HG02798 (cell line): ENCODE data around the gene TFPI.

ENCODE experiments used
- ATAC-seq: cut with Tn5 transposase; IDR thresholded peaks from one replicate; pipeline ENCODE4 v1.9.1; 2021; ENCODE audit warnings: mild to moderate bottlenecking; ENCODE audit not compliant: unreplicated experiment, poor library complexity

Gene TFPI

DNA sequence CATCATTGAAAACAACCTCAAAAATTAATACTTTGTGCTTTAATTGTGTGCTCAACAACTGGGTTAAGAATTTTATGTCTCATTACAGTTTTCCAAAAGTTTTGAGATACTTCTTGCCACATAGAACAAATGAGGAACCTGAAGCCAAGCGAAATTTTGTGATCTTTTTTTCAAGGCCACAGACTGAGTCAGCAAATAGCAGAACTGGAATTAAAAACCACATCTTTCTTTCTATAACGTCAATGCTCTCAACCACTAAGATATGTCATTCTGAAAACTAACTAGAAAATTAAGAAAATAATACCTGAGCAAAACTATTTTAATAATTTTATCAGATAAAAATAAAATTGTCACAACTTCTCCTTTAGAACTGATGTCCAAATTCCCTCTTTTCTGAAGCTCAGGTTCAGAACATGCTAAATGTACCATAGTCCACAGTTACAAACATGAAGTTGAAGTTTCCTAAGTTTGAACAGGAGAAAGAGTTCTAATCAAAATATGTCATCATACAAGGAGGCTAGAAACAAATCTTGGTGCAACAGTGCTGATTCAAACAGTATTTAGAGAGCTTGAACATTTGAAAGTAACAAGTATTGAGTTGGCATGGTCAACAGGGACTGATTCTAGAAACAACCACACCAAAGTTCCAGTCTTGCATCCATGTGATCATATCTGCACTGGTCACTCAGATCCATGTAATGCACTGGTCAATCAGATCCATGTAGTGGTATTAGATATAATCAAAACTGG lies 78.6 kb downstream of the TFPI start:
- ATAC-seq = peak; percentile 87

DNA sequence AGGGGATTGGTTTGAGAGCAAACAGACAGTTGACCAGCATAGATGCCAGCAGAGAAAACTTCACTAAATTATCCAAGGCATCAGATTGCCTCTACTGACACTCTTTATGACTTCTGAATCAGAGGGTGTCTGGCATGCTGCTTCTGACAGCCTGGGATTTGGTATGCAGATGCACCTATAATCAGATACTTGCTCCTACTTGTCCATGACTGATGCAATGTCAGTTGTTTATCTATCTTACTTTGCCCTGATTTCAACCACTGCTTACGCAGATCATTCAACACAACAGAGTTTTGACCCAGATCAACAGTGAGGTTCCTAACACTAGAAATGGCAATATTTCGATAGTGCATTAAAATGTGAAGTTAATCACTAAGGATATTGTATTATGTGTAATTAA lies 83.5 kb downstream of the TFPI start:
- ATAC-seq = no peak

DNA sequence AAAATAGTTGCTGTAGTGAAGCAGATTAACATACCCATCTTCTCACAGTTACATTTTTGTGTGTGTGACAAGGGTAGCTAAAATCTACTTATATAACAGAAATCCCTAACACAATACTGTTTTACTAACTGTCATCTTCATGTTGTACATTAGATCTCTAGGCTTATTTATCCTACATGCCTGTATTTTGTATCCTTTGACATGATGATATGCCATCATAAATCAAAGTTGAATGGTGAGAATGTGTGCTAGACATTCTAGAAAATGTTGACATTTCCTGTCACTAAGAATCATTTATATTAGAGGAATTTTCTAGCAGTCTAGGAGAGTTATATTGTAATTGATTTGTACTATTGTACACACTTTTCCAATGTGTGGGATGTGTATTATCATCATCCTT lies 84.7 kb downstream of the TFPI start:
- ATAC-seq = no peak

DNA sequence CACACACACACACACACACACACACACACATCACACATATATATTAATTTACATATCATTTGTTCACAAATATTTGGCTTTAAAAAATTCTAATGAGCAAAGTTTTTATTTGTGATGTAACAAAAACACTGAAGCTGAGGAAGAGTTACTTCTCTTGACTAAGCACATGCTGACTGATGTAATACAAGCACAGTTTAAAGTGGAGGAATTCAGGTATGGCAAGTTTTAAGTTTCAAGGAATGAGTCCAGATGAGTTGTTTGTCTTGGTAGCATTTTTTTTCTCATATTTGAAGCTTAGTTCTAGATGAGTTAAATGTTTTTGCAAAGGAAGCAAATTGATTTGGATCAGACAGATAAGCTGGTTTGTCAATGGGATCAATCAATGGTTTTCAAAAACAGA lies 86.0 kb downstream of the TFPI start:
- ATAC-seq = no peak

DNA sequence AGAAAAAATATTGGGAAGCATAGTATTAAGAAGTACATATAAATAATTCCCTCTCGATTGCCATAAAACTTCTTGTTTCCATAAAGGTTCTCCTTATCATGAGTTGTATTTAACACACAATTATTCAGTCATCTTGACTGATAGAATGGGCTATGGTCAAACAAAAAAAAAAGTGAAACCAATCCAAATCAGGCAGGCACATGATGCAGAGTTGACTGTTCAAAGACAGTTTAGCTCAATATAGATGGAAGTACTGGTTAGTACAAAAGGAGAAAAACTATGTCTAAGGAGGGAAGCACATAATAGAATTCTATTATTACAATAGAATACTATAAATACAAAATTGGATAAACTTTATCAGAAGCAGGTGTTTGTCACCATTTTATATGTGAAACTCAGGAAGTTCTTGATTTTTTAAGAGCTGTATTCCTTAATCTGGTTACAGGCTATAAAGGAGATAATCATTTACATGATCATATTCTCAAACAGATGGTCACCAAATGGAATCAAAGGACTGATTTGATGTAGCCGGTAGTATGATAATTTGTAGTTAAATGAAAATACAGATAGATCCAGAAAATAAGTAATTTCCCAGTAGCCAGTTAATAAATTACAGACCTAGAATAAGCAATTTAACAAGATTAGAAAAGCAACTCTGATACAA lies 88.0 kb downstream of the TFPI start:
- peak; percentile 52 for ATAC-seq

DNA sequence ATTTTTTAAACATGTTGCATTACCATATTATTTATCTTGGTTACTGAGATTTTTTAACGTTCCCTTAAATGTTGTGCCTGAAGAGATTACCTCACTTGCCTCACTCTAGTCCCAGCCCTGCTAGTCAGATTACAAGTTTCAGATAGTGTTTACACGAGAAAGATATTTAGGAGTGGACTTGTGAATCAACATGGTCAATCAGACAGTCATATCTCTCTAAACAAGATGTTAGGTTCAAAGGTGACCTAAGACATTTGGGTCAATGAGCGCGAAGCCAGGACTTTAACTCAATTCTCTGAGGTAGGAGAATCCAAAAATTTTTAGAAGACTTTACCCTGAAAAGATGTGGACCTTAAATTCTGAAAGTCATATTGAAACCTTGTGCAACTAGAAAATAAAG lies 91.4 kb downstream of the TFPI start:
- no peak for ATAC-seq

DNA sequence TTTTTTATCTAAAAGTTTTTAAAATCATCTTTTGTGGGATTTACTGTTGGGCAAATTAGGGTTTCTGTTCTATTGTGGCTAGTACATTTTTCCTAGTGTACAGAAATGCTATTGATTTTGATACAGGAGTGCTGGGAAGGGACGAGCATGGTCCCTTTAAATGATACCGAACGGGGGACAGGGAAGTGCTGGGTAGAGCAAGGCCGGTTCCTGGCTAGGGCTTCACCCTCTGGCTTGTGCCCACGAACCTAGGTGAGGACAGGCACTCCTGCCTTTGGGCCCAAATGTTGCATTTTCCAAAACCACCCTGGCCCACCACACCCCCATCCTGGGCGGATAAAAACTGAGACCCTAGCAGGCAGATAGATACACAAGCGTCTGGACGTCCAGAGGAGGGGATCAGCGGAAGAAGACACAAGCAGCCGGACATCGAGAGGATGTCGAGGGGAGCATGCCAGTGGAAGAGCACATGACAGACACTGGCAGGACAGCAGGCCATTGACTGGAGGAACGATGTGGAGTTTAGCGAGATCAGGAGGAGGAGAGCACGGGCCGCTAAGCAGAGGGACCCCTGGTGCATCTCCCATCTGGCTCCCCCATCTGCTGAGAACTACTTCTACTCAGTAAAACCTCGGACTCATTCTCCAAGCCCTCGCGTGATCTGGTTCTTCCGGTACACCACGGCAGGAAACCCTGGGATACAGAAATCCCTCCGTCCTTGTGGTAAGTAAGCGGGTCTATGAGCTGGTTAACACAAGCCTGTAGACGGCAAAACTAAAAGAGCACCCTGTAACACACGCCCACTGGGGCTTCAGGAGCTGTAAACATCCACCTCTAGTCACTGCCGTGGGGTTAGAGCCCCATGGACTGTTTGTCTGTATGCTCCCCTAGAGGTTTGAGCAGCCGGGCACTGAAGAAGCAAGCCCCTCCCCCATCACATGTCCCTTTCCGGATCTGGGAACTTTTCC lies 92.7 kb downstream of the TFPI start:
- ATAC-seq = no peak

DNA sequence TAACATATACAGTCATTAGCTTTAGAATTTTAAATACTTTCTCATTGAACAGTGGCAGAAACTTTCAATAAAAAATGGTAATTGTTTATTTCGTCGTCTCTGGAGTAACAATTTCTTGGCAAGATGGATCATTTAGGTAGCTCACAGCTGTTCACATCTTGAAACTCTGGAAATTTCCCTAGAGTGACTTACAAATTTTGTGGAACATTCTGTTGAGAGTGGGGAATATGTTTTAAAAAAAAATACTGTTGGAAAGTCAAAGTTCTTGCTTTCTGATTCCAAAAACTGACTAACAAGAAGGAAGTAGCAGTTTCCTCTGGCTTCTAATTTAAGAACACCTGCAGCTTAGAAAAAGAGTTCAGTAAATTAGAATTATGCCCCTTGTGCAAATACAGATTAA lies 95.0 kb downstream of the TFPI start:
- no peak for ATAC-seq

DNA sequence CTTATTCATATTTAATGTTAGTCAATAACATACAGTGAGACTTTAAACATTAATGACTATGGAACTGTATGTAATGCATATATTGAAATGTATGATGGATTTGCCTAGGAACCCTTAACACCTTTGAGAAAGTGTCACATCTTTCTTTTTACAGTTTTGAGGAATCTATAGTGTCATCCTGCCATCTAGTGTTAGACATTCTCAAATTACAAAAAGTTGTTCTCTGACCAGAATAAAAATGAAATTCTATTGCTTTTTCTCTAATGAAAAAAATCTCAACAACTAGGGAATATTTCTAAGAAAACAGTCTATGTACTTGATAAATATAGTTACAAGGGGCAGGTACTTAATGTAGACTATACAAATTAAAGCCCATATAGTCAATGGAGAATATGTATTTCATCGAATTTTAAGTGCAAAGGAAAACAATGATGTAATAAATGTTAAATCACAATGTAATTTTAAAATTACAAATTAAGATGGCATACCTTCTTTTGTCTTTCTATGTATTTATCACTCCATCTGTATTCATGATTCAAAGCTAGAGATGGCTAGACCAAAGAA lies 101.1 kb downstream of the TFPI start:
- no peak for ATAC-seq

DNA sequence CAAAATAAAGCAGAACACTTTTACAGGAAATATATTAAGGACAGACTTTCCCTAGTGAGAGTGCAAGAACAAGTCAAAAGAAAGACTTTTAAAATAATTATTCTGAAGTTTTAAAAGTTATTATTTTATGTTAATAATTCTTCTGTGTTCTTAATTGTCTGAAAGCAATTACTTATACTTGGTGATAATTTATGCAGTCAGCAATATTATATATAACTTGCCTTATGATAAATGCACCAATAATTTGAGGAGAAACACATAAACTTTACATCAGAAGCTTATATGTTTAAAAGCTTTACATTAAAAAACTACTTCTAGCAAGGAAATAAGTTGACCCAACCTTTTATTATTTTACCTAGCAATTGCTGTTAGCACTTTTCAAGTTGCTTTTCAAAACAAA lies 102.7 kb downstream of the TFPI start:
- no peak for ATAC-seq

DNA sequence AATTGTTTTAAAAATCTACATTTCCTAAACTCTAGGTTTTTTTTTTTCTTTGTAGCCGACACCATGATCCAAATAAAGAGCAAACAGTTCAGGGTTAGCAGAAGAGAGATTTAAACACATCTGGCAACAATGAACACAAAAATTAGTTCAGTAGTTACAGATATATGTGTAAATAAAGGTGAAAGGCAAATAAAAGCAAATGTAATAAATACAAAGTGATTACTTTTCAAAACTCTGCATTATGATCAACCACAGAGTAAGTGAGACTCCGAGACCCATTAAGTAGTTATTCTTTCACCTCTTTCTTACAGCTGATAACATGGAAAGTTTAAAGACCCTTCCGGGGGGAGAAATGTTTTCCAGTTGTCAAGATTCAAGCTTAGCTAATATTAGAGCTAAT lies 106.9 kb downstream of the TFPI start:
- ATAC-seq = no peak

DNA sequence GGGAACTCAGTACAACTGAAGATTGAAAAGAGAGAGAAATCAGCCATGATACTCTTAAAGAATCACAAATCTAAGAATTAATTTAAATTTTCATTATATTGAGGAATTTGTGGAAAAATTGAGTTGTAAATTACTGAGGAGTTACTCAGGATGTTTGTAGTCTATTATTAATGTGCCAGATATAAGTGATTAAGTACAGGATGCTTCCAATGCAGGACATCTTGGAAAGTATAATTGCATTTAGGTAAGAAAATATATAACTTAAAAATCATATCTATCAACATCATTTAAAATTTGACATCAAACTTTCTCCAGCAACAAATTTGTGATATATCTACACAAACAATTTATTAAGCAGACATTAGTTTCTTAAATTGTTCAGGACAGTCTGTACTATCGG lies 107.5 kb downstream of the TFPI start:
- no peak for ATAC-seq

DNA sequence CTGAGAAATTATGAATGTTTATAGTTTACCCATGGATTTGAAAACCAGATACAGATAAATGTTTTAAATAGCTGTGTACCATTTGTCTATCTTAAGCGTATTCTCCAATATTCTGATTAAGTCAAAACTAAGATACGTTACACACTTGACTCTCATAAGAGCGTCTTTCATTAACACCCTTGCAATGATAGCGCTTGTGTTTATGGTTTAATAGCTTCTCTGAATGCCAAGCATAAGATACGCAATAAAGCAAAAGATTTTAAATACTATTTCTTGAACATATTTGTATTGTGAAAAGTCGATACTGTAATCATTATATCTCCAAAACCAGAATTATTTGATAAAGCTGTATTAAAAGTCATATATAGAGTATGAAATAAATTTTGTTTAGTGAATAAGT lies 109.2 kb downstream of the TFPI start:
- ATAC-seq = no peak

DNA sequence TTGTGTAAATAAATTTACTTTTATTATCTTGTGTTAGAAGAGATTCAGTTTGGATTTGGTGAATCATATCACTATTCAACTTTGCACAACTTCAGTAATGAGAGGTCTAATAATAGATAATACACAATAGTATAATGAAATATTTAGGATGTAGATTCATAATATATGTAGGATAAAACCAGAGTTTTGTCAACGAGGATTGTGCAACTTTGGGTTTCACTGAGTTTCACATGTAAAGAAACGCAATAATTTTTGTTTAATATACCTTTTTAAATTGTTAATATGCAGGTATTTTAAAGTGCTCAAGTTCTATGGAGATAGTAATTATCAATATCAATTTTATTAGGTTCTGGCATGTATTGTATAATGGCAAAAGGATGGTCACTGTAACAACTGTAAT lies 111.5 kb downstream of the TFPI start:
- ATAC-seq = no peak

DNA sequence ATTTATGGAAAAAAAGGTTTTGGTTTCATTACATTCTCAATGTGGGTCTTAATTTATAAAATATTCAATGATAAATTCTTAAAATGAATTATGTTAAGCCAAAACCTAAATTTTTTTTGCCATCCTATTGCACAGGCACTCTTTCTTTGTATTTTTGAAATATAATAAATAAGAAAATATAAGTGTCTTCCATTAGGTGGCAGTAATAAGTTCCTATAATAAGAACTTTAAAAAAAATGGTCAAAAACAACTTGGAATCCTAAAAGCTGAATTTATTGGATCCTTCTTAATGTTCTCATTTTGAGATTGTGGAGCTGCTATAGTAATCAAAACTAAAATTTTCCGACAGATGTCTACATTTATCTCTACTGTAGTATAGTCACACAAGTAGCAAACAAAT lies 111.9 kb downstream of the TFPI start:
- ATAC-seq = no peak

DNA sequence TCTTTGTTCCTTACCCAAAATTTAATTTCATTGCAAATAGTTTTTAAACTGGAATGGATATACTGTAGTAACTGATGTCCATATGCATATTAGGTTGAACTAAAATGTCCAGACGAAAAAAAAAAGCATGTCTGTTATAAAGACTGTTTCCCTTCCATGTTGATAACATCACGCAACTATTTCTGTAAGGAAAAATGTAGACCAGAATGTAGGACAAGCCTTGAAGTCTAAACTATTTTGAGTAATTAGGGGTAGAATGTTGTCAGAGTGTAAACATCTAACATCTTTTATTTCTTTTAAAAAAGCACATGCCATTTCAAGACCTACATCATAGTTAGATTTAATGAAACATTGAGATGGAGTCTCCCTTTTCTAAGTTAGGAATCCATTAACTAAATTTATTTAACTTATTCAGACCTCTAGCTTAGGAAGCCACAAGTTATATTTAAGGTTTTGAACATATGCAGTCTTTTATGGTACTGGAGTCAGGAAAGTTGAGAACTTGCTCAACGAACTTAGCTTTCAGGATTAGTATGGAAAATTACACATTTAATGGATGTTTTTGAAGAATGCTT lies 114.0 kb downstream of the TFPI start:
- no peak for ATAC-seq

DNA sequence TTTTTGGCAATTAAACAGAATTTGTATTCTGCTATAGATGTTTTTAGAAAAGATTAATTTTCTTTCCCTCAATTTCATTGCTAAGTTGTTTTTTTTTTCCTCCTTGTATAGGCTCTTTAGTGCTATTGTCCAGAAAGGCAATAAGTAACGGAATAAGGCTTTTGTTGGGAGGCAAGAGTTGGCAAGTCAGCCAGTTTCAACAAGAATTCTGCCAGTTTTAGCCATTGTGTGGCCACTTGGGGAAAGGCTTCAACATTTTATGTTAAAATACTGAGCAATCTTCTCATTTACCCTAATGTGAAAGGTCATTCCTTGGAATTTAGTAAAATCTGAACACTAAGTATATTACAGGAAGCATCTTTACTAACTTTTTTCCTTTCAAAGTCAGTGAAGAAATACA lies 115.8 kb downstream of the TFPI start:
- ATAC-seq = no peak

DNA sequence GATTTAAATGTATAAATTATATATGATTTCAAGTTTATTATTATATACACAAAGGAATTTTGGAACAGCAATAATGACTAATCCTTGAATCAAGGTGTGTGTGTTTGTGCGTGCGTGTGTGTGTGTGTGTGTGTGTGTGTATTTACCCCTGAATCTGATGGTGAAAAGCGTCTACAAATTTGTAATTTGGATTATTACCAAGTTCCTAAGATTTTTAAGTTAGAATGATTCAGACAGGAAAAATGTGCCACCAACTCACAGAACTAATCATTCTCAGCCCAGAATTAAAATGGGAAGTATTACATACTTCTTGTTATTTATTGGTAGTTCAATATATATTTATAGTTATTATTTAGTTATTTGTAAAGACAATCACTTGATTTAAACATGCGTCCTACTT lies 118.5 kb downstream of the TFPI start:
- no peak for ATAC-seq

DNA sequence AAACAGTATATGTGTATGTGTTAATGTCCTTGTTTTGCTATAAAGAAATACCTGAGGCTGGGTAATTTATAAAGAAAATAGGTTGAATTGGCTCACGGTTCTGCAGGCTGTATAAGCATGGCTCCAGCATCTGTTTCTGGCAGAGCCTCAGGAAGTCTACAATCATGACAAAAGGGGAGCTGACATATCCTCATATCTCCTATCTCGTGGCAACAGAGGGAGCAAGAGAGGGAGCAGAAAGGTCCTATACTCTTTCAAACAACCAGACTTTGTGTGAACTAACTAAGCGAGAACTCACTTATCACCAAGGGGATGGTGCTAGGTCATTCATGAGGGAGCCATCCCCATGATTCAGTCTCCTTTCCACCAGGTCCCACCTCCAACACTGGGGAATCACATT lies 119.2 kb downstream of the TFPI start:
- ATAC-seq = no peak

DNA sequence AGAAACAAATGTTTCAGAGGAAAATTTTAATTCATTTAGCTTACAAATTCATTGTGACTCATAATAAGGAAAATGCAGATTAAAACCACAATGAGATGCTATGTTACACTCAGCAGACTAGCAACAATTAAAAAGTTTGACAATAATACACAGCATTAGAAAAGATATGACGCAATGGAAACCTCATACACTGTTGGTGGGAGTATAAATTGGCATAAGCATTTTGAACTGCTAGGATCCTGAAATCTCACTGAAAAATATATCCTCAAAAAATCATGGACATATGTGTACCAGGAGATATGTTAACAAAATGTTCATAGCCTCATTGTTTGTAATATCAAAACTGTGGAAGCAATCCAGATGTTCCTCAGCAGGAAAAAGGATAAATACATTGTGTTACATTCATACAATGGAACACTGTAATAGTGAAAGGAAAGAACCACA lies 119.9 kb downstream of the TFPI start:
- ATAC-seq = no peak
